Activated CD8-positive, alpha-beta T cell treated with anti-CD3 and anti-CD28 coated beads for 36 hours (primary cell): ENCODE data around the gene ISLR2. TPM values are rescaled to one million over a fixed set of nuclear protein-coding genes. Genes with fewer than 3 reads are reported as not detected.

Experiments used
- ATAC-seq: fragments of 200-7000 bp; cut with Tn5 transposase; one replicate; pipeline ENCODE4 v1.10.0; 2021; ENCODE audit warnings: mild to moderate bottlenecking, moderate library complexity
- CTCF ChIA-PET: fragments of 350-600 bp; sonication (Branson Sonifier 250); formaldehyde crosslinking; loops from one replicate; lab custom pipeline; 2021; ENCODE audit warnings: antibody characterized with exemption; lab: Charles Lee
- POLR2A ChIA-PET: fragments of 350-600 bp; sonication (Branson Sonifier 250); formaldehyde crosslinking; loops from one replicate; lab custom pipeline; 2021; ENCODE audit warnings: antibody characterized with exemption; lab: Charles Lee
- DNase-seq: peaks from one replicate; pipeline ENCODE4 v3.0.0-alpha.2; 2020
- H3K27ac Mint-ChIP-seq: one replicate; pipeline ENCODE4 v1.8.0; 2021; ENCODE audit warnings: mild to moderate bottlenecking, mixed read lengths
- H3K27me3 Mint-ChIP-seq: one replicate; pipeline ENCODE4 v1.8.0; 2021; ENCODE audit warnings: mixed read lengths
- H3K36me3 Mint-ChIP-seq: one replicate; pipeline ENCODE4 v1.8.0; 2021; ENCODE audit warnings: low read depth, mixed read lengths
- H3K4me1 Mint-ChIP-seq: one replicate; pipeline ENCODE4 v1.8.0; 2021; ENCODE audit warnings: low read depth, mixed read lengths
- H3K4me3 Mint-ChIP-seq: one replicate; pipeline ENCODE4 v1.8.0; 2021; ENCODE audit warnings: mild to moderate bottlenecking, moderate library complexity, mixed read lengths
- H3K9me3 Mint-ChIP-seq: one replicate; pipeline ENCODE4 v1.8.0; 2021; ENCODE audit warnings: mixed read lengths
- intact Hi-C: fragments of 100-400 bp; cut with micrococcal nuclease; formaldehyde crosslinking; loops from one replicate; pipeline ENCODE4 v1.10.0; 2022
- total RNA-seq, 2 experiments: library from RNA; stranded (reverse); gene quantifications; one replicate each; pipeline ENCODE4 v1.2.3, GENCODE V29; 2021
- TF ChIP-seq, protein P1 (sequence below): fragments of 200-600 bp; IDR thresholded peaks from one replicate; pipeline ENCODE4 v1.8.0; 2022; ENCODE audit warnings: antibody characterized with exemption, mild to moderate bottlenecking

ISLR2 gene
- total RNA-seq, 2 experiments from 2014 or later, result not detected

DNA sequence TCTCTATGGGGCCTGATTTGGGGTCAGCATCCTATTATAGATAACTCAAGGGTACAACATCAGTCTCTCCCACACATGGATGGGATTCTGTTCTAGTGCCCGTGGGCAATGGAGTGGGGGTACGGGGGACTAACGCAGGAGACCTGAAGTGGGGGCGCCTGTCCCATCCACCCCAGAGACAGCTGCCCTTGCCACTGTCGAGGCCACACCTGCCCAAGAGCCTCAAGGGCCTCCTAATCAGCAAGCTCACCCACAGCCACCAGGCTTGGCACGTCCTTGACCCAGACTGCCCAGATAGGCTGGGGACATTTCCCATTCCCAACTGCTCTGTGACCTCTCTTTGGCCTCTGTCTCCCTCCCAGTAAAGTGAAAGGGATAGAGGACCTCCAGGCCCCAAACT lies 8.5 kb upstream of the ISLR2 start:
- H3K4me1 Mint-ChIP-seq, result no peaks in the 10 kb centered on the region
- H3K27me3 Mint-ChIP-seq, result peaks cover 12% of the 10 kb centered on the region
- H3K4me3 Mint-ChIP-seq, result no peak overlapping the region
- peaks cover 2% of the 10 kb centered on the region for H3K9me3 Mint-ChIP-seq
- POLR2A ChIA-PET, result no interaction called here
- CTCF ChIA-PET, result interaction anchor here (1.3 to 2.3 kb wide), 2 partner anchors 200 to 252 kb away, joined by 4 to 9 read pairs; no protein-coding TSS in a partner anchor
- H3K27ac Mint-ChIP-seq, result no peak overlapping the region
- TF ChIP-seq, protein P1, sequence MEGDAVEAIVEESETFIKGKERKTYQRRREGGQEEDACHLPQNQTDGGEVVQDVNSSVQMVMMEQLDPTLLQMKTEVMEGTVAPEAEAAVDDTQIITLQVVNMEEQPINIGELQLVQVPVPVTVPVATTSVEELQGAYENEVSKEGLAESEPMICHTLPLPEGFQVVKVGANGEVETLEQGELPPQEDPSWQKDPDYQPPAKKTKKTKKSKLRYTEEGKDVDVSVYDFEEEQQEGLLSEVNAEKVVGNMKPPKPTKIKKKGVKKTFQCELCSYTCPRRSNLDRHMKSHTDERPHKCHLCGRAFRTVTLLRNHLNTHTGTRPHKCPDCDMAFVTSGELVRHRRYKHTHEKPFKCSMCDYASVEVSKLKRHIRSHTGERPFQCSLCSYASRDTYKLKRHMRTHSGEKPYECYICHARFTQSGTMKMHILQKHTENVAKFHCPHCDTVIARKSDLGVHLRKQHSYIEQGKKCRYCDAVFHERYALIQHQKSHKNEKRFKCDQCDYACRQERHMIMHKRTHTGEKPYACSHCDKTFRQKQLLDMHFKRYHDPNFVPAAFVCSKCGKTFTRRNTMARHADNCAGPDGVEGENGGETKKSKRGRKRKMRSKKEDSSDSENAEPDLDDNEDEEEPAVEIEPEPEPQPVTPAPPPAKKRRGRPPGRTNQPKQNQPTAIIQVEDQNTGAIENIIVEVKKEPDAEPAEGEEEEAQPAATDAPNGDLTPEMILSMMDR, result no peak
- H3K36me3 Mint-ChIP-seq, result no peaks in the 10 kb centered on the region
- DNase-seq (no peak), ATAC-seq (no peak)
- intact Hi-C loops, result loop anchor here (10.0 kb wide), 1 partner anchor 183 kb away; no protein-coding TSS in a partner anchor

DNA sequence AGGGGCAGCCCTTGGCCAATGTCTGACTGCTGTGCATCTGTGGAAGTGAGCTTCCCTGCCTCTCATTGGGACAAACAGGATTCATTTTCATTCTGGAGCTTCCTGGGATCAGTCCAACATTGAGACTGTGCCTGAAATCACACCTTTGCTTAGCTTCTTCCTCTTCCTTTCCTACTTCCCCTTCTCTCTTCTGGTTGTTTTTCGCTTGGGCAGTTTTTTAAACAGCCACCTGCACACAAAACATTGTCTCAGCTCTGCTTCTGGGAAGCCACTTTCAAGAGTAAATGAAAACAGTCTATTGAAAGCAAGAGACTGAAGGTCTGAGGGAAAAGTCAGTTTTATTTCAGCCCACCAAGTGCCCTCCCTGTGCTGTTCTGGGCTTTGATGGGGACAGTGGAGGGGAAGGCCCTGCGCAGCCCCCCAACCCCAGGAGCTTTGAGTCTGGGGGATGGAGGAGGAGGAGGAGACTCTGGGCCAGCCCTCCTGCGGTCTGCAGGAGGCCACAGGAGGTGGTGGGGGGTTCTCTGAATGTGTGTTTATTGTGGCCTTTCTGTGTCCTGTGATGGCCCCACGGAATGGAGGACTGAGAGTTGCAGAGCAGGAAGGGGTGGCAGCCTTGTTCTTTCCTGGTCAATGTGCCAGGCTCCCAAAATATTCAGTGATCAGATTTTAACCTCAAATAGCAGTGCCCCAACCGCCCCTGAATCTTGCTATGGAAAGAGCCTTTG lies 7.8 kb upstream of the ISLR2 start:
- ChIA-PET CTCF (interaction anchor here (1.3 to 2.3 kb wide), 3 partner anchors 185 to 251 kb away, joined by 4 to 9 read pairs (median 4); no protein-coding TSS in a partner anchor), POLR2A (interaction anchor here (0.9 kb wide), 1 partner anchor 154 kb away, joined by 4 read pairs; no protein-coding TSS in a partner anchor)
- peaks cover 18% of the 10 kb centered on the region for H3K27me3 Mint-ChIP-seq
- no peak overlapping the region for H3K27ac Mint-ChIP-seq
- ATAC-seq (no peak), DNase-seq (no peak)
- no peaks in the 10 kb centered on the region for H3K4me1 Mint-ChIP-seq
- TF ChIP-seq, protein P1, result no peak
- intact Hi-C loops, result loop anchor here (10.0 kb wide), 1 partner anchor 182 kb away; no protein-coding TSS in a partner anchor
- H3K9me3 Mint-ChIP-seq, result peaks cover 2% of the 10 kb centered on the region
- H3K4me3 Mint-ChIP-seq, result no peak overlapping the region
- H3K36me3 Mint-ChIP-seq, result no peaks in the 10 kb centered on the region

DNA sequence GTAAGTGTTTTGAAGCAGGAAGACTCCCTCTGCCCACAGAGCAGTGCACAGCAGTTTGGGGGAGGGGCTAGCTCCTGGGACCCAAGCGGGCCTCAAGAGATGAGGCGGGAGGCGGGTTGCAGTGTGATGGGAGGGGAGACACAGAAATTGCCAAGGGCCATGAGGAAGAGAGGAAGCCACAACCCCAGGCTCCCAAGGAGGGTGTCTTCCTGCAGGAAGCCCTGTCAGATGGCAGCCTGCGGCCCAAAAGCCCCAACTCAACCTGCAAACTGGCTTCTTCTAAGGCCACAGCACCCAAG lies 7.3 kb upstream of the ISLR2 start:
- peaks cover 20% of the 10 kb centered on the region for H3K27me3 Mint-ChIP-seq
- no peak overlapping the region for H3K4me3 Mint-ChIP-seq

DNA sequence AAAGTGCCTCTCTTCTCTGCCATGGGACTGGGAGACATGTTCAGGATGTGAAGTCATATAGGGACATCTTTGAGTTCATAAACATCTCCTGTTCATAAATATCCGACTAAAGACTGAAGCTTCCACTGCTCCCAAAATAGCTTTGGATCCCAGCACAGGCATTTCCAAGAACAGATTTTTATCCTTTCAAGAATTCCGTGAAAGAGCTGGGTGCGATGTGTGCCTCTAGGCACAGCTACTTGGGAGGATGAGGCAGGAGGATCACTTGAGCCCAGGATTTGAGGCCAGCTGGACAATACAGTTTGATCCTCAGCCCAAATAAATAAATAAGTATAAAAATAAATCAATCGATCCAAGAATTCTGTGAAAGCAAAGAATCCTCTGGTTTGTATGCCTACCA lies 6.7 kb upstream of the ISLR2 start:
- Mint-ChIP-seq H3K27ac (no peak overlapping the region), H3K9me3 (no peaks in the 10 kb centered on the region), H3K27me3 (peaks cover 25% of the 10 kb centered on the region), H3K4me1 (peaks cover under 1% of the 10 kb centered on the region), H3K4me3 (no peak overlapping the region), H3K36me3 (no peaks in the 10 kb centered on the region)
- ChIA-PET POLR2A (interaction anchor here (0.9 kb wide), 1 partner anchor 153 kb away, joined by 4 read pairs; no protein-coding TSS in a partner anchor), CTCF (interaction anchor here (1.3 to 2.3 kb wide), 2 partner anchors 184 to 198 kb away, joined by 4 to 9 read pairs; no protein-coding TSS in a partner anchor)
- no peak for ATAC-seq
- TF ChIP-seq, protein P1, result no peak
- no peak for DNase-seq
- intact Hi-C loops, result loop anchor here (10.0 kb wide), 1 partner anchor 181 kb away; no protein-coding TSS in a partner anchor

More for the DNA sequence above, 7.3 kb upstream of the ISLR2 start:
- no peak for DNase-seq
- ChIA-PET CTCF (interaction anchor here (1.3 to 2.3 kb wide), 2 partner anchors 184 to 199 kb away, joined by 4 to 9 read pairs; no protein-coding TSS in a partner anchor), POLR2A (interaction anchor here (0.9 kb wide), 1 partner anchor 153 kb away, joined by 4 read pairs; no protein-coding TSS in a partner anchor)
- Mint-ChIP-seq H3K4me1 (no peaks in the 10 kb centered on the region), H3K36me3 (no peaks in the 10 kb centered on the region), H3K9me3 (peaks cover 2% of the 10 kb centered on the region), H3K27ac (no peak overlapping the region)
- ATAC-seq, result no peak
- TF ChIP-seq, protein P1, result no peak
- intact Hi-C loops, result loop anchor here (10.0 kb wide), 1 partner anchor 182 kb away; no protein-coding TSS in a partner anchor

DNA sequence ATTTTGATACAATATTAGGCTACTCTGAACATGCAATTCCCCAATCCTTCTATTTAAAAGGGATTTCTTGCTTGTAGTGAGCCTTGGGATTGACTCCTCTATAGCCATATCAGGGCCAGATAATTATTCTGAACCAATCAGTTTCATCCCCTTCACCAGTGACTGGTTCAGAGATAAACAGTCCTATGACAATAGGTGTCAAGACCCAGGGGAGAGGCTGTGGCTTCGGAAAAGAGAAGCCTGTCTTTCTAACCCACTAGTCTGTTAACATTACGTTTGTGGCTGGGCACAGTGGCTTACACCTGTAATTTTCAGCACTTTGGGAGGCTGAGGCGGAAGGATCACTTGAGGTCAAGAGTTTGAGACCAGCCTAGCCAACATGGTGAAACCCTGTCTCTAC lies 6.2 kb upstream of the ISLR2 start:
- H3K27ac Mint-ChIP-seq, result no peak overlapping the region
- no peaks in the 10 kb centered on the region for H3K9me3 Mint-ChIP-seq
- DNase-seq (no peak), ATAC-seq (no peak)
- intact Hi-C loops, result loop anchor here (10.0 kb wide), 1 partner anchor 181 kb away; no protein-coding TSS in a partner anchor
- POLR2A ChIA-PET, result no interaction called here
- H3K4me1 Mint-ChIP-seq, result peaks cover 4% of the 10 kb centered on the region
- TF ChIP-seq, protein P1, result no peak
- H3K27me3 Mint-ChIP-seq, result peaks cover 31% of the 10 kb centered on the region
- no peaks in the 10 kb centered on the region for H3K36me3 Mint-ChIP-seq
- no peak overlapping the region for H3K4me3 Mint-ChIP-seq
- CTCF ChIA-PET, result interaction anchor here (1.3 to 2.3 kb wide), 2 partner anchors 183 to 198 kb away, joined by 4 to 9 read pairs; no protein-coding TSS in a partner anchor
